HCT116 (cell line): ENCODE results near the gene COL4A1. TPM values are rescaled to one million over a fixed set of nuclear protein-coding genes. Genes with fewer than 3 reads are reported as not detected.

ENCODE experiments used
- ATAC-seq: fragments of 200-7000 bp; cut with Tn5 transposase; 2 replicates; pipeline ENCODE4 v1.9.1; 2020; ENCODE audit warnings: mild to moderate bottlenecking, moderate library complexity
- BruUV-seq: library from RNA; stranded (reverse); fragments of 400-500 nt; replicated peaks from 2 replicates; lab custom pipeline; 2021; lab: Mats Ljungman, UMichigan
- CTCF ChIA-PET: fragments of 300-600 bp; sonication (Branson Sonifier 250); formaldehyde crosslinking; loops from one replicate; lab custom pipeline; 2021; ENCODE audit warnings: antibody characterized with exemption; lab: Charles Lee
- POLR2A ChIA-PET: fragments of 300-600, 350-600 bp; sonication (Branson Sonifier 250); formaldehyde crosslinking; loops from one replicate; lab custom pipeline; 2021; ENCODE audit warnings: antibody characterized with exemption; lab: Charles Lee
- RAD21 ChIA-PET, 2 experiments: fragments of 300-600 bp; sonication (Branson Sonifier 250); formaldehyde crosslinking; loops; one replicate each; lab custom pipeline; 2023; ENCODE audit warnings: low total read pairs in 2 of 2; ENCODE audit not compliant: uncharacterized antibody in 2 of 2, unreplicated experiment in 2 of 2, low non-redundant PET in 1 of 2; lab: Charles Lee
- DNase-seq: peaks from one replicate; pipeline ENCODE4 v3.0.0-alpha.2; 2010; ENCODE audit warnings: low read depth, low spot score
- H2AFZ ChIP-seq: fragments of 200-600 bp; shearing (Covaris generic), sonication (generic); 2 replicates; pipeline ENCODE4 v1.6.1; 2017; ENCODE audit warnings: low read depth, mixed run types, mixed read lengths, antibody characterized with exemption, low read length; ENCODE audit not compliant: poor library complexity, severe bottlenecking
- H3K27ac ChIP-seq: 2 replicates; pipeline ENCODE4 v1.5.1; 2012; ENCODE audit warnings: low read depth, low read length
- H3K27me3 ChIP-seq: fragments of 200-600 bp; sonication (generic); 2 replicates; pipeline ENCODE4 v1.6.1; 2016; ENCODE audit warnings: mixed run types, low read length, mixed read lengths; ENCODE audit not compliant: insufficient read depth
- H3K36me3 ChIP-seq, 2 experiments: fragments of 200-500 bp in 1 of 2; fragments of 200-600 bp in 1 of 2; sonication (Bioruptor generic) in 1 of 2; sonication (generic) in 1 of 2; 2 replicates each; pipeline versions ENCODE4 v1.5.1 to v1.6.1; 2014 to 2016; ENCODE audit warnings: low read length in 2 of 2, inconsistent platforms in 1 of 2, mixed read lengths in 1 of 2, mixed run types in 1 of 2; ENCODE audit not compliant: insufficient read depth in 2 of 2, control insufficient read depth in 1 of 2
- H3K4me1 ChIP-seq, 2 experiments: fragments of 200-600 bp in 1 of 2; sonication (generic) in 1 of 2; 2 replicates each; pipeline versions ENCODE4 v1.5.1 to v1.6.1; 2012 to 2017; ENCODE audit warnings: low read length in 2 of 2, inconsistent platforms in 1 of 2, mild to moderate bottlenecking in 1 of 2, mixed read lengths in 1 of 2, mixed run types in 1 of 2, moderate library complexity in 1 of 2; ENCODE audit not compliant: insufficient read depth in 2 of 2, control insufficient read depth in 1 of 2
- H3K4me2 ChIP-seq: fragments of 200-600 bp; sonication (generic); 2 replicates; pipeline ENCODE4 v1.6.1; 2017; ENCODE audit warnings: mixed run types, low read length, mixed read lengths
- H3K4me3 ChIP-seq, 2 experiments: fragments of 200-600 bp in 1 of 2; sonication (generic) in 1 of 2; replicated peaks in 1 of 2; 2 replicates each; pipeline ENCODE4 v1.5.1; 2011 to 2016; ENCODE audit warnings: low read length in 2 of 2, control low read depth in 1 of 2, low read depth in 1 of 2, mild to moderate bottlenecking in 1 of 2, mixed read lengths in 1 of 2, mixed run types in 1 of 2
- H3K79me2 ChIP-seq: fragments of 200-600 bp; sonication (generic); 2 replicates; pipeline ENCODE4 v1.6.1; 2017; ENCODE audit warnings: mild to moderate bottlenecking, mixed run types, low read length, moderate library complexity, mixed read lengths; ENCODE audit not compliant: insufficient read depth
- H3K9ac ChIP-seq: fragments of 200-600 bp; sonication (generic); 2 replicates; pipeline ENCODE4 v1.6.1; 2016; ENCODE audit warnings: low read length, mixed read lengths
- H3K9me2 ChIP-seq: fragments of 200-600 bp; sonication (generic), shearing (Covaris generic); 2 replicates; pipeline ENCODE4 v1.6.1; 2017; ENCODE audit warnings: mixed run types, mild to moderate bottlenecking, moderate library complexity; ENCODE audit not compliant: insufficient read depth
- H3K9me3 ChIP-seq, 2 experiments: fragments of 200-500 bp in 1 of 2; fragments of 200-600 bp in 1 of 2; sonication (Bioruptor generic) in 1 of 2; sonication (generic) in 1 of 2; 2 replicates each; pipeline ENCODE4 v1.6.1; 2014 to 2017; ENCODE audit warnings: low read length in 2 of 2, mixed read lengths in 2 of 2, inconsistent platforms in 1 of 2, low read depth in 1 of 2, mild to moderate bottlenecking in 1 of 2, mixed run types in 1 of 2, moderate library complexity in 1 of 2; ENCODE audit not compliant: control insufficient read depth in 1 of 2, insufficient read depth in 1 of 2
- H4K20me1 ChIP-seq: fragments of 200-600 bp; sonication (generic), shearing (Covaris generic); 2 replicates; pipeline ENCODE4 v1.6.1; 2017; ENCODE audit warnings: mixed run types, mild to moderate bottlenecking, moderate library complexity; ENCODE audit not compliant: insufficient read depth
- ATF3 ChIP-seq: IDR thresholded peaks from 2 replicates; pipeline ENCODE4 v1.6.1; 2012
- CBX3 ChIP-seq: IDR thresholded peaks from 2 replicates; pipeline ENCODE4 v1.6.1; 2012; ENCODE audit warnings: low read depth
- EZH2 ChIP-seq: fragments of 200-600 bp; sonication (generic); IDR thresholded peaks from 2 replicates; pipeline ENCODE4 v1.6.1; 2017; ENCODE audit warnings: antibody characterized with exemption, mixed run types
- EZH2phosphoT487 ChIP-seq: fragments of 200-600 bp; IDR thresholded peaks from 2 replicates; pipeline ENCODE4 v1.6.1; 2018; ENCODE audit warnings: antibody characterized with exemption, borderline replicate concordance
- FOSL1 ChIP-seq: IDR thresholded peaks from 2 replicates; pipeline ENCODE4 v1.6.1; 2012; ENCODE audit warnings: low read depth
- JUND ChIP-seq: IDR thresholded peaks from 2 replicates; pipeline ENCODE4 v1.6.1; 2012
- POLR2A ChIP-seq: IDR thresholded peaks from 2 replicates; pipeline ENCODE4 v1.7.0; 2011; ENCODE audit warnings: borderline replicate concordance; ENCODE audit not compliant: insufficient read depth, insufficient read length; ENCODE audit errors: extremely low read depth
- RAD21 ChIP-seq: IDR thresholded peaks from 2 replicates; pipeline ENCODE4 v1.6.1; 2012; ENCODE audit warnings: low read depth, mild to moderate bottlenecking
- REST ChIP-seq: IDR thresholded peaks from 2 replicates; pipeline ENCODE4 v1.6.1; 2012; ENCODE audit warnings: low read depth
- SIN3A ChIP-seq: IDR thresholded peaks from 2 replicates; pipeline ENCODE4 v1.6.1; 2012; ENCODE audit warnings: low read depth
- SP1 ChIP-seq: IDR thresholded peaks from 2 replicates; pipeline ENCODE4 v1.6.1; 2012; ENCODE audit warnings: low read depth
- TCF7L2 ChIP-seq: IDR thresholded peaks from 2 replicates; pipeline ENCODE4 v1.7.0; 2011; ENCODE audit warnings: borderline replicate concordance, inconsistent platforms; ENCODE audit not compliant: insufficient read depth, insufficient read length; ENCODE audit errors: extremely low read depth
- YY1 ChIP-seq: IDR thresholded peaks from 2 replicates; pipeline ENCODE4 v1.6.1; 2011; ENCODE audit warnings: low read length, low read depth, moderate library complexity, mild to moderate bottlenecking; ENCODE audit not compliant: insufficient replicate concordance; ENCODE audit errors: extremely low read depth
- ZFX ChIP-seq: fragments of 450-650 bp; IDR thresholded peaks from 2 replicates; pipeline ENCODE4 v1.6.1; 2017
- ZNF274 ChIP-seq: fragments of 200-500 bp; sonication (Bioruptor generic); IDR thresholded peaks from 2 replicates; pipeline ENCODE4 v1.6.1; 2014; ENCODE audit warnings: mild to moderate bottlenecking, low read depth, low read length, inconsistent platforms
- intact Hi-C: fragments of 100-400 bp; cut with micrococcal nuclease; formaldehyde crosslinking; loops from 2 replicates; pipeline ENCODE4 v1.10.0; 2022
- total RNA-seq: library from RNA; stranded (reverse); gene quantifications from one replicate; pipeline ENCODE4 v1.2.1, GENCODE V29; 2021; ENCODE audit not compliant: unreplicated experiment
- TF ChIP-seq, protein P1 (sequence below): IDR thresholded peaks from 2 replicates; pipeline ENCODE4 v1.6.1; 2012
- TF ChIP-seq, protein P2 (sequence below), 3 experiments: fragments of 200-600 bp in 1 of 3; sonication (generic) in 1 of 3; IDR thresholded peaks in 2 of 3; conservative IDR thresholded peaks in 1 of 3; 2 replicates each; pipeline ENCODE4 v1.5.1; 2012 to 2017; ENCODE audit warnings: low read depth in 2 of 3, low read length in 2 of 3, antibody characterized with exemption in 1 of 3, borderline replicate concordance in 1 of 3, control low read depth in 1 of 3, mild to moderate bottlenecking in 1 of 3, mixed read lengths in 1 of 3, mixed run types in 1 of 3, moderate library complexity in 1 of 3; ENCODE audit not compliant: insufficient read depth in 1 of 3
- TF ChIP-seq, protein P3 (sequence below): IDR thresholded peaks from 2 replicates; pipeline ENCODE4 v1.6.1; 2011; ENCODE audit warnings: mild to moderate bottlenecking, low read length, moderate library complexity; ENCODE audit not compliant: insufficient replicate concordance; ENCODE audit errors: extremely low read depth

The COL4A1 gene
- total RNA-seq, 1 experiment from 2014 or later = 0.57 TPM

DNA sequence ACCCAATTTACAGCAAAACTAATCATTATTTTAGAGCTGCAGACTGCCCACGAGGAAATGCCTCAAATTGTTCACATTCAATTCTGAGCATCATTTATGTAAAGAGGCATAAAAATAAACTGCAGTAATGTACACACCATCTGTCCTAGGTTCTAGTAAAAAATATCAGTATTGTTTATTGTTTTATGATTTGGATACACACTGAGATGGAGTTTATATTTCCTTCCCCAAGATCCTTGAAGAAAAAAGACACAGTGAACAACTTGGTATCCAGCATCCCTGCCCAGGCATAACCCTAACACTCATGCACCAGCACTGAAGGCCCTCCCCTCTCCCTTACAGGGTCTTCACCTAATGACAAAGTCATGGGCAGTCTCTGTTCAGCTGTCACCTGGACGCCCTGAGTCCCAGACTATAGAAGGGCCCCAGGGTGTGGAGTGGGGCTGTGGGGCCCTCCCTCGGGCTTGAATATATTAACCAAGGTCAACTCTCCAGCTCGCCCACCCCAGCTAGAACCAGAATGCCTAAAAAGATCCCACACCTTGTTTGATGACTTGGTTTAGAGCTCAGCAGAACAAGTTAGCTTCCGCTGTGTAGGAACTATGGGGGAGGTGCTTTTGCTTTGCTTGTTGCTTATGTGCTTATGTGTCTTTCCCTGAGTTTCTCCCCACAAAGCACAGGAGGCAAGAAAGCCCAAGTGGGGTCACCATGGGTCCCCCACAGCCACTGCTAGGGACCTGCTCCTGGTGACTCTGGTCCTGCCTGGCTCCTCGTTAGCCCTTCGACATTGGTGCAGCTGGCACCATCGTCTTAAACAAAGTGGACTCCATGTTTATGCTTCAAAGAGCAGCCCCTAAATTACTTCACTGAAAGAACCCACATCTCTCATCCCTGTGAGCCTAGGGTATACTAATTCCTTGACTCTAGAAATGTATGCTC lies 111.1 kb downstream of the COL4A1 start:
- Histone ChIP-seq H4K20me1 (no peaks in the 10 kb centered on the region), H3K9me2 (no peaks in the 10 kb centered on the region), H3K27ac (no peak overlapping the region), H3K4me2 (no peak overlapping the region), H3K9ac (no peak overlapping the region), H3K4me3 (no peak overlapping the region), H3K79me2 (no peaks in the 10 kb centered on the region), H2AFZ (no peak overlapping the region), H3K4me1 (no peaks in the 10 kb centered on the region), H3K9me3 (no peaks in the 10 kb centered on the region), H3K36me3 (no peaks in the 10 kb centered on the region), H3K27me3 (peaks cover 27% of the 10 kb centered on the region; the same call in 1 of the 2 replicates)
- no peak for ATAC-seq
- ChIA-PET POLR2A (no interaction called here), RAD21 (no interaction called here), CTCF (interaction anchor here (1.3 kb wide), 1 partner anchor 260 kb away, joined by 3 read pairs; no protein-coding TSS in a partner anchor)
- intact Hi-C loops = no loop called here
- DNase-seq = no peak
- TF ChIP-seq JUND = no peak
- no peak for TF ChIP-seq SP1
- no peak for TF ChIP-seq CBX3
- TF ChIP-seq ZFX = no peak
- TF ChIP-seq, protein P1, sequence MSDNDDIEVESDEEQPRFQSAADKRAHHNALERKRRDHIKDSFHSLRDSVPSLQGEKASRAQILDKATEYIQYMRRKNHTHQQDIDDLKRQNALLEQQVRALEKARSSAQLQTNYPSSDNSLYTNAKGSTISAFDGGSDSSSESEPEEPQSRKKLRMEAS = no peak
- TF ChIP-seq ZNF274 = no peak
- TF ChIP-seq YY1 = no peak
- no peak for TF ChIP-seq RAD21
- TF ChIP-seq REST = no peak
- TF ChIP-seq EZH2 = no peak
- no peak for TF ChIP-seq FOSL1
- TF ChIP-seq, protein P2, sequence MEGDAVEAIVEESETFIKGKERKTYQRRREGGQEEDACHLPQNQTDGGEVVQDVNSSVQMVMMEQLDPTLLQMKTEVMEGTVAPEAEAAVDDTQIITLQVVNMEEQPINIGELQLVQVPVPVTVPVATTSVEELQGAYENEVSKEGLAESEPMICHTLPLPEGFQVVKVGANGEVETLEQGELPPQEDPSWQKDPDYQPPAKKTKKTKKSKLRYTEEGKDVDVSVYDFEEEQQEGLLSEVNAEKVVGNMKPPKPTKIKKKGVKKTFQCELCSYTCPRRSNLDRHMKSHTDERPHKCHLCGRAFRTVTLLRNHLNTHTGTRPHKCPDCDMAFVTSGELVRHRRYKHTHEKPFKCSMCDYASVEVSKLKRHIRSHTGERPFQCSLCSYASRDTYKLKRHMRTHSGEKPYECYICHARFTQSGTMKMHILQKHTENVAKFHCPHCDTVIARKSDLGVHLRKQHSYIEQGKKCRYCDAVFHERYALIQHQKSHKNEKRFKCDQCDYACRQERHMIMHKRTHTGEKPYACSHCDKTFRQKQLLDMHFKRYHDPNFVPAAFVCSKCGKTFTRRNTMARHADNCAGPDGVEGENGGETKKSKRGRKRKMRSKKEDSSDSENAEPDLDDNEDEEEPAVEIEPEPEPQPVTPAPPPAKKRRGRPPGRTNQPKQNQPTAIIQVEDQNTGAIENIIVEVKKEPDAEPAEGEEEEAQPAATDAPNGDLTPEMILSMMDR (IDR thresholded peaks at IDR 0.05 in 2 of 3, conservative IDR thresholded peaks at IDR 0.05 in 1 of 3; ENCODE audit: borderline replicate concordance in 1 of 3, insufficient read depth in 1 of 3, low read depth in 2 of 3, low read length in 2 of 3) = no peak
- TF ChIP-seq SIN3A = no peak
- no peak for TF ChIP-seq ATF3
- no peak for TF ChIP-seq TCF7L2
- TF ChIP-seq, protein P3, sequence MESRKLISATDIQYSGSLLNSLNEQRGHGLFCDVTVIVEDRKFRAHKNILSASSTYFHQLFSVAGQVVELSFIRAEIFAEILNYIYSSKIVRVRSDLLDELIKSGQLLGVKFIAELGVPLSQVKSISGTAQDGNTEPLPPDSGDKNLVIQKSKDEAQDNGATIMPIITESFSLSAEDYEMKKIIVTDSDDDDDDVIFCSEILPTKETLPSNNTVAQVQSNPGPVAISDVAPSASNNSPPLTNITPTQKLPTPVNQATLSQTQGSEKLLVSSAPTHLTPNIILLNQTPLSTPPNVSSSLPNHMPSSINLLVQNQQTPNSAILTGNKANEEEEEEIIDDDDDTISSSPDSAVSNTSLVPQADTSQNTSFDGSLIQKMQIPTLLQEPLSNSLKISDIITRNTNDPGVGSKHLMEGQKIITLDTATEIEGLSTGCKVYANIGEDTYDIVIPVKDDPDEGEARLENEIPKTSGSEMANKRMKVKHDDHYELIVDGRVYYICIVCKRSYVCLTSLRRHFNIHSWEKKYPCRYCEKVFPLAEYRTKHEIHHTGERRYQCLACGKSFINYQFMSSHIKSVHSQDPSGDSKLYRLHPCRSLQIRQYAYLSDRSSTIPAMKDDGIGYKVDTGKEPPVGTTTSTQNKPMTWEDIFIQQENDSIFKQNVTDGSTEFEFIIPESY = no peak
- no peak for TF ChIP-seq POLR2A
- no peak for TF ChIP-seq EZH2phosphoT487
- no TSS peak for BruUV-seq
